Keratinocyte (primary cell): ENCODE results near the gene KLRK1. TPM values are rescaled to one million over a fixed set of nuclear protein-coding genes. Genes with fewer than 3 reads are reported as not detected.

Experiments
- DNase-seq: peaks from one replicate; pipeline ENCODE4 v3.0.0-alpha.2; 2011; ENCODE audit warnings: low read depth, missing footprints, low spot score
- FAIRE-seq: peaks from 2 replicates; lab custom pipeline; 2011; peaks lifted over from hg19 to GRCh38; lab: Jason Lieb, UNC
- H2AFZ ChIP-seq: 2 replicates; pipeline ENCODE4 v1.6.0; 2012; ENCODE audit warnings: low read length, control low read depth, inconsistent platforms; ENCODE audit not compliant: control insufficient read depth
- H3K27ac ChIP-seq: 2 replicates; pipeline ENCODE4 v1.5.1; 2011; ENCODE audit warnings: low read length; ENCODE audit not compliant: control insufficient read depth, insufficient read depth
- H3K27me3 ChIP-seq: 3 replicates; pipeline ENCODE4 v1.6.0; 2011; ENCODE audit warnings: low read length; ENCODE audit not compliant: control insufficient read depth, insufficient read depth; ENCODE audit errors: extremely low read depth
- H3K36me3 ChIP-seq, 2 experiments: 2 replicates in 1 of 2; 3 replicates in 1 of 2; pipeline ENCODE4 v1.5.1; 2011; ENCODE audit warnings: low read length in 2 of 2, mild to moderate bottlenecking in 1 of 2; ENCODE audit not compliant: control insufficient read depth in 2 of 2, insufficient read depth in 2 of 2; ENCODE audit errors: extremely low read depth in 1 of 2
- H3K4me1 ChIP-seq: 3 replicates; pipeline ENCODE4 v1.5.1; 2011; ENCODE audit warnings: low read length; ENCODE audit not compliant: control insufficient read depth, insufficient read depth; ENCODE audit errors: extremely low read depth
- H3K4me2 ChIP-seq: 3 replicates; pipeline ENCODE4 v1.6.0; 2011; ENCODE audit warnings: low read depth, low read length; ENCODE audit not compliant: control insufficient read depth, insufficient read depth; ENCODE audit errors: extremely low read depth
- H3K4me3 ChIP-seq, 3 experiments: fragments of 200-600 bp in 1 of 3; sonication (generic) in 1 of 3; 2 replicates in 2 of 3; 3 replicates in 1 of 3; pipeline ENCODE4 v1.5.1; 2011 to 2016; ENCODE audit warnings: low read length in 3 of 3, mild to moderate bottlenecking in 3 of 3, control low read depth in 2 of 3, inconsistent platforms in 1 of 3, low read depth in 1 of 3, mixed read lengths in 1 of 3, mixed run types in 1 of 3, moderate library complexity in 1 of 3; ENCODE audit not compliant: control insufficient read depth in 2 of 3, insufficient read depth in 2 of 3; ENCODE audit errors: extremely low read depth in 1 of 3
- H3K79me2 ChIP-seq: 2 replicates; pipeline ENCODE4 v1.6.0; 2012; ENCODE audit warnings: low read length; ENCODE audit not compliant: control insufficient read depth, insufficient read depth
- H3K9ac ChIP-seq: 3 replicates; pipeline ENCODE4 v1.6.0; 2011; ENCODE audit warnings: low read length; ENCODE audit not compliant: control insufficient read depth, insufficient read depth; ENCODE audit errors: extremely low read depth
- H3K9me1 ChIP-seq: 3 replicates; pipeline ENCODE4 v1.6.0; 2011; ENCODE audit warnings: low read length; ENCODE audit not compliant: control insufficient read depth, insufficient read depth; ENCODE audit errors: extremely low read depth
- H3K9me3 ChIP-seq: 2 replicates; pipeline ENCODE4 v1.5.1; 2012; ENCODE audit warnings: low read depth, low read length; ENCODE audit not compliant: control insufficient read depth
- H4K20me1 ChIP-seq: 3 replicates; pipeline ENCODE4 v1.6.0; 2011; ENCODE audit warnings: low read length; ENCODE audit not compliant: control insufficient read depth, insufficient read depth; ENCODE audit errors: extremely low read depth
- EZH2 ChIP-seq: IDR thresholded peaks from one replicate; pipeline ENCODE4 v1.6.1; 2012; ENCODE audit warnings: inconsistent platforms, mild to moderate bottlenecking, low read length, moderate library complexity
- dilution Hi-C: fragments of 300-500 bp; cut with MboI; formaldehyde crosslinking; loops from one replicate; pipeline ENCODE4 v1.7.0; 2020; ENCODE audit warnings: low sequenced_read_pairs; ENCODE audit not compliant: extremely low pct_ligation_motif_present
- polyA plus RNA-seq, 5 experiments: library from polyadenylated mRNA; depleted of rRNA in 3 of 5; stranded (reverse) in 3 of 5; stranded (forward) in 1 of 5; unstranded in 1 of 5; fragments of >200 nt; gene quantifications; 1 replicate in 1 of 5; 2 replicates in 3 of 5; 3 replicates in 1 of 5; pipeline versions ENCODE4 v1.2.1 to v1.2.3, GENCODE V29; 2011 to 2012; ENCODE audit warnings: missing spikeins in 2 of 5, low read depth in 1 of 5, low replicate concordance in 1 of 5
- TF ChIP-seq, protein P1 (sequence below), 3 experiments: IDR thresholded peaks in 1 of 3; conservative IDR thresholded peaks in 1 of 3; optimal IDR thresholded peaks in 1 of 3; 2 replicates in 2 of 3; 3 replicates in 1 of 3; pipeline versions ENCODE3 to v1.5.1; 2011; ENCODE audit warnings: low read length in 3 of 3, mild to moderate bottlenecking in 3 of 3, moderate library complexity in 2 of 3, control low read depth in 1 of 3, inconsistent platforms in 1 of 3; ENCODE audit not compliant: insufficient read depth in 2 of 3; ENCODE audit errors: extremely low read depth in 1 of 3

The KLRK1 gene
- polyA plus RNA-seq, 1 donor (not counting 4 experiments of a cell fraction or from before 2014, with no cell fraction given): not detected

DNA sequence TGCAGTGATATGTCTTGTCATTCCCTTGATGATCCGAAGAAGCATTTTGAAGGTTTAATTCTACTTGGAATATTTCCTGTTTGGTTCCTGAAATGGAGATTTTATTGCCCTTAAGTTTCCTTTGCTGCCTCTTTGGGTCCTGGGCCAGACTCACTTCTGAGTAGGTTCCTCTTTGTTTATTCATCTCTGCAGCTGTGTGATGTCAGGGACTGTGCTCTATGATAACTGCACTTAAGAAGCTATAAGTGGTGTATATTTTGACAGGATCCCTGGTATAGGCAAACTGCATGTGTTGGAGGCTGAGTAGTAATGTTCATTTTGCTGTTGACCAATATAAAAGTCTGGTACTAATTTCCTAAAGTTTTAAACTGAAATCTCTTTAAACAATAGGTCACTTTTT lies 19.6 kb upstream of the KLRK1 start, which contains the start of gene KLRC4:
KLRC4 (minus strand) TSS at position 366 of the 400 bp plus-strand sequence; CDS start at position 184, 182 bp downstream.
- DNase-seq (no peak), FAIRE-seq (peak; percentile 34)
- H3K9me3 ChIP-seq: no peaks in the 10 kb centered on the region
- H3K4me2 ChIP-seq: no peak within 1 kb of the TSS
- no peaks in the 10 kb centered on the region for H4K20me1 ChIP-seq
- no peaks in the 10 kb centered on the region for H3K27me3 ChIP-seq
- H2AFZ ChIP-seq: no peak within 1 kb of the TSS
- H3K27ac ChIP-seq: no peak within 1 kb of the TSS
- TF ChIP-seq EZH2: no peak
- TF ChIP-seq, protein P1, sequence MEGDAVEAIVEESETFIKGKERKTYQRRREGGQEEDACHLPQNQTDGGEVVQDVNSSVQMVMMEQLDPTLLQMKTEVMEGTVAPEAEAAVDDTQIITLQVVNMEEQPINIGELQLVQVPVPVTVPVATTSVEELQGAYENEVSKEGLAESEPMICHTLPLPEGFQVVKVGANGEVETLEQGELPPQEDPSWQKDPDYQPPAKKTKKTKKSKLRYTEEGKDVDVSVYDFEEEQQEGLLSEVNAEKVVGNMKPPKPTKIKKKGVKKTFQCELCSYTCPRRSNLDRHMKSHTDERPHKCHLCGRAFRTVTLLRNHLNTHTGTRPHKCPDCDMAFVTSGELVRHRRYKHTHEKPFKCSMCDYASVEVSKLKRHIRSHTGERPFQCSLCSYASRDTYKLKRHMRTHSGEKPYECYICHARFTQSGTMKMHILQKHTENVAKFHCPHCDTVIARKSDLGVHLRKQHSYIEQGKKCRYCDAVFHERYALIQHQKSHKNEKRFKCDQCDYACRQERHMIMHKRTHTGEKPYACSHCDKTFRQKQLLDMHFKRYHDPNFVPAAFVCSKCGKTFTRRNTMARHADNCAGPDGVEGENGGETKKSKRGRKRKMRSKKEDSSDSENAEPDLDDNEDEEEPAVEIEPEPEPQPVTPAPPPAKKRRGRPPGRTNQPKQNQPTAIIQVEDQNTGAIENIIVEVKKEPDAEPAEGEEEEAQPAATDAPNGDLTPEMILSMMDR (optimal IDR thresholded peaks at IDR 0.05 in 1 of 3, IDR thresholded peaks at IDR 0.05 in 1 of 3, conservative IDR thresholded peaks at IDR 0.05 in 1 of 3; ENCODE audit: extremely low read depth in 1 of 3, insufficient read depth in 2 of 3, low read length in 3 of 3): no peak
- peaks cover 4% of the 10 kb centered on the region for H3K4me1 ChIP-seq
- no peaks in the 10 kb centered on the region for H3K36me3 ChIP-seq
- no peak within 1 kb of the TSS for H3K4me3 ChIP-seq
- H3K9me1 ChIP-seq: no peaks in the 10 kb centered on the region
- dilution Hi-C loops: no loop called here
- H3K9ac ChIP-seq: no peak within 1 kb of the TSS
- no peaks in the 10 kb centered on the region for H3K79me2 ChIP-seq

DNA sequence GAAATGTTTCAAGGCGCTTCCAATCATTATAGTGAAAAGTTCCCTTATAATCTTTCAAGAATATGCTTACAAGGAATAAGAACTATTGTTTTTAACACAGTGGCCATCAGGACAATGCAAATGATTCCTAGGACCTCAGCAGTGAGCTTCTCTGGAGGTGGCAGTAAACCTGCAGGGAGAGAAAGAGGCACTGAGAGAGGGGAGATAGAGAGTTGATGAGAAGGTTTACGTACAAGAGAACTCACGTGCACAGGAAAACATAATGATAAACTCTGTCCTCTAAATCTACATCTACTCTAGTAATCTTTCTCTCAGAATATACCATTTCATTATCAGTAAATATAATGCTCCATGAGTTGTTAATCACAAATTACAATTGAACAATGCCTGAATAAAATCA lies 19.0 kb upstream of the KLRK1 start:
- no peak overlapping the region for H3K4me2 ChIP-seq
- FAIRE-seq: no peak
- dilution Hi-C loops: no loop called here
- H3K9me3 ChIP-seq: no peaks in the 10 kb centered on the region
- TF ChIP-seq, protein P1 (optimal IDR thresholded peaks at IDR 0.05 in 1 of 3, IDR thresholded peaks at IDR 0.05 in 1 of 3, conservative IDR thresholded peaks at IDR 0.05 in 1 of 3; ENCODE audit: extremely low read depth in 1 of 3, insufficient read depth in 2 of 3, low read length in 3 of 3): no peak
- no peak for TF ChIP-seq EZH2
- no peaks in the 10 kb centered on the region for H3K27me3 ChIP-seq
- no peak for DNase-seq
- H3K9ac ChIP-seq: no peak overlapping the region
- H3K4me3 ChIP-seq: no peak overlapping the region
- H4K20me1 ChIP-seq: no peaks in the 10 kb centered on the region
- H3K79me2 ChIP-seq: no peaks in the 10 kb centered on the region
- no peak overlapping the region for H2AFZ ChIP-seq
- peaks cover 4% of the 10 kb centered on the region for H3K4me1 ChIP-seq
- no peaks in the 10 kb centered on the region for H3K9me1 ChIP-seq
- H3K27ac ChIP-seq: no peak overlapping the region
- no peaks in the 10 kb centered on the region for H3K36me3 ChIP-seq
